Prostate gland (tissue), 2 donors: ENCODE results near the gene TUBB3.

ENCODE experiments used
- POLR2AphosphoS5 ChIP-seq: sonication (generic); formaldehyde crosslinking; IDR thresholded peaks from one replicate; pipeline ENCODE4 v1.6.1; 2017; ENCODE audit warnings: antibody characterized with exemption
- TF ChIP-seq, protein P1 (sequence below), 4 experiments: fragments of 200-600 bp in 2 of 4; fragments of 450-650 bp in 2 of 4; sonication (generic) in 2 of 4; IDR thresholded peaks; 1 replicate in 3 of 4; 2 replicates in 1 of 4; pipeline ENCODE4 v1.5.1; 2016 to 2019; ENCODE audit warnings: antibody characterized with exemption in 4 of 4, mild to moderate bottlenecking in 2 of 4, moderate library complexity in 2 of 4

DNA sequence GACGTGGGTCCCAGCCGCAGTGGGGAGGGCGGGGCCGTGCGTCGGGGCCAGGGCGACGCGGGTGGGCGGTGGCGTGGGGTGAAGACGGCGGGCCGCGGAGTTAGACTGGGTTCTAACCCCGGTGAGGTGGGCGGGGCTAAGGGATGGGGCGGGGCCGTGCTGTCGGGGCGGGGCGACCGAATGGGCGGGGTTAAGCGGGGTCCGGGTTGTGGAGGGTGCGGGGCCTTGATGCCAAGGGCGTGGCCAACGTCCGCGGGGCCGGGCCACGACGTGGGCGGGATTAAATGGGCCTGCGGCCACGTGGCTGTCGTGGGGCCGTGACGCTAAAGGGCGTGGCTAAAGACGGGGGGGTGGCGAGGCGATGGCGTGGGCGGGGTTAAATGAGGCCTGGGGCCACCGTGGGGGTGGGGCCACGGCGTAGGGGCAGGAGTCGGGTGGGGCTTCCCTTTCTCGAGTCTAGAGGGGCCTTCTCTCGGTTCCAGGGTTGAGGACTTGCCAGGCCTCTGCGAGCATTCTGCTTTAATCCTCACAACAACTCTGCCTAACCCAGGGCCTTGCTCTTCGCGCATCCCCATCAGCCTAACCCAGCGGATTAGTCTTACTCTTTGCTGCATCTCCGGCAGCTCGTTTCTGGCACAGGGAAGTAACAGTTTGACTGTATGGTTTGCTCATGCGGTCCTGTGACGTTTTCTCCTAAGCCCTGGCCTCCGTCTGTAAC, 49.0 kb upstream of the TUBB3 start:
- TF ChIP-seq, protein P1, sequence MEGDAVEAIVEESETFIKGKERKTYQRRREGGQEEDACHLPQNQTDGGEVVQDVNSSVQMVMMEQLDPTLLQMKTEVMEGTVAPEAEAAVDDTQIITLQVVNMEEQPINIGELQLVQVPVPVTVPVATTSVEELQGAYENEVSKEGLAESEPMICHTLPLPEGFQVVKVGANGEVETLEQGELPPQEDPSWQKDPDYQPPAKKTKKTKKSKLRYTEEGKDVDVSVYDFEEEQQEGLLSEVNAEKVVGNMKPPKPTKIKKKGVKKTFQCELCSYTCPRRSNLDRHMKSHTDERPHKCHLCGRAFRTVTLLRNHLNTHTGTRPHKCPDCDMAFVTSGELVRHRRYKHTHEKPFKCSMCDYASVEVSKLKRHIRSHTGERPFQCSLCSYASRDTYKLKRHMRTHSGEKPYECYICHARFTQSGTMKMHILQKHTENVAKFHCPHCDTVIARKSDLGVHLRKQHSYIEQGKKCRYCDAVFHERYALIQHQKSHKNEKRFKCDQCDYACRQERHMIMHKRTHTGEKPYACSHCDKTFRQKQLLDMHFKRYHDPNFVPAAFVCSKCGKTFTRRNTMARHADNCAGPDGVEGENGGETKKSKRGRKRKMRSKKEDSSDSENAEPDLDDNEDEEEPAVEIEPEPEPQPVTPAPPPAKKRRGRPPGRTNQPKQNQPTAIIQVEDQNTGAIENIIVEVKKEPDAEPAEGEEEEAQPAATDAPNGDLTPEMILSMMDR (IDR thresholded peaks at IDR 0.05), result no peak
- peak; percentile 57 for TF ChIP-seq POLR2AphosphoS5
